NCI-H128 (cell line): ENCODE measurements around the gene REEP2.
"Not testable (repeated sequence)": the region's sequence is repeated elsewhere in the genome, so short reads cannot be mapped to it uniquely, and the experiment has no call there.

Source experiments
- DNase-seq: peaks from one replicate; lab custom pipeline; 2025; ENCODE audit not compliant: unreplicated experiment; lab: John Stamatoyannopoulos, UW

REEP2 gene

GRCh38 chr5:138438724-138439476, at the start of gene REEP2:
REEP2 (plus strand) TSS chr5:138439057; CDS start chr5:138439209, 152 bp downstream.
- no peak for DNase-seq

GRCh38 chr5:138389332-138389731, 49.5 kb upstream of the REEP2 start:
- no peak for DNase-seq

GRCh38 chr5:138389911-138390310, 48.9 kb upstream of the REEP2 start:
- not testable (repeated sequence) for DNase-seq

- no peak for DNase-seq
Observed at GRCh38 chr5:138391859-138392386, 46.9 kb upstream of the REEP2 start.

- no peak for DNase-seq
Observed at GRCh38 chr5:138402640-138403039, 36.2 kb upstream of the REEP2 start.

- DNase-seq = no peak
Observed at GRCh38 chr5:138408023-138408422, 30.8 kb upstream of the REEP2 start.

- DNase-seq = not testable (repeated sequence)
Observed at GRCh38 chr5:138410996-138411640, 27.7 kb upstream of the REEP2 start.

- no peak for DNase-seq
Observed at GRCh38 chr5:138418444-138418843, 20.4 kb upstream of the REEP2 start.

- DNase-seq = no peak
Observed at GRCh38 chr5:138425079-138425478, 13.8 kb upstream of the REEP2 start.

GRCh38 chr5:138435943-138436342, 2.9 kb upstream of the REEP2 start:
- DNase-seq = no peak

GRCh38 chr5:138438003-138438723, 694 bp upstream of the REEP2 start:
- DNase-seq = no peak

GRCh38 chr5:138439477-138440158, 761 bp downstream of the REEP2 start:
- DNase-seq = no peak

GRCh38 chr5:138440159-138441073, 1.6 kb downstream of the REEP2 start:
- DNase-seq = no peak

GRCh38 chr5:138441221-138441620, 2.4 kb downstream of the REEP2 start:
- no peak for DNase-seq

GRCh38 chr5:138444078-138444773, 5.4 kb downstream of the REEP2 start:
- DNase-seq = no peak

GRCh38 chr5:138444774-138445546, 6.1 kb downstream of the REEP2 start:
- no peak for DNase-seq

- DNase-seq = no peak
Observed at GRCh38 chr5:138445547-138446271, 6.9 kb downstream of the REEP2 start.

- DNase-seq = no peak
Observed at GRCh38 chr5:138448070-138448469, 9.2 kb downstream of the REEP2 start.
